ENCODE results near the gene UBXN6. TPM values are rescaled to one million over a fixed set of nuclear protein-coding genes. Genes with fewer than 3 reads are reported as not detected.

Gene UBXN6
- 49.5 and 51.0 TPM in 2 replicates for total RNA-seq

GRCh38 chr19:4457654-4458395 is at the start of gene UBXN6:
UBXN6 (minus strand) TSS chr19:4457794; CDS start chr19:4457697, 97 bp downstream.
- Mint-ChIP-seq H3K36me3 (ENCODE audit: low read depth) (no peaks in the 10 kb centered on the region), H3K4me1 (ENCODE audit: low read depth) (peaks cover 11% of the 10 kb centered on the region), H3K9me3 (no peaks in the 10 kb centered on the region), H3K27me3 (ENCODE audit: insufficient read depth) (peaks cover 2% of the 10 kb centered on the region), H3K4me3 (peak within 1 kb of the TSS; percentile 92), H3K27ac (peak within 1 kb of the TSS; percentile 94)
- peak; percentile 98 for DNase-seq (ENCODE audit: low spot score)
- intact Hi-C loops (cut with micrococcal nuclease): loop anchor here (1.0 to 2.0 kb wide), 5 partner anchors 13 to 211 kb away; partner anchors contain the start of genes CHAF1A, MPND and YJU2

GRCh38 chr19:4507150-4507452 is 49.5 kb upstream of the UBXN6 start:
- intact Hi-C loops (cut with micrococcal nuclease): no loop called here
- Mint-ChIP-seq H3K36me3 (ENCODE audit: low read depth) (peaks cover 3% of the 10 kb centered on the region), H3K9me3 (no peaks in the 10 kb centered on the region), H3K27me3 (ENCODE audit: insufficient read depth) (no peaks in the 10 kb centered on the region), H3K4me1 (ENCODE audit: low read depth) (peaks cover 9% of the 10 kb centered on the region), H3K4me3 (no peak overlapping the region), H3K27ac (no peak overlapping the region)
- DNase-seq (ENCODE audit: low spot score): no peak

GRCh38 chr19:4506449-4507149 is 49.0 kb upstream of the UBXN6 start:
- Mint-ChIP-seq H3K36me3 (ENCODE audit: low read depth) (peaks cover 3% of the 10 kb centered on the region), H3K4me3 (no peak overlapping the region), H3K27me3 (ENCODE audit: insufficient read depth) (no peaks in the 10 kb centered on the region), H3K9me3 (no peaks in the 10 kb centered on the region), H3K27ac (peak overlapping the region; percentile 59), H3K4me1 (ENCODE audit: low read depth) (peaks cover 9% of the 10 kb centered on the region)
- intact Hi-C loops (cut with micrococcal nuclease): no loop called here
- no peak for DNase-seq (ENCODE audit: low spot score)

GRCh38 chr19:4505570-4506448 is 48.2 kb upstream of the UBXN6 start:
- Mint-ChIP-seq H3K4me1 (ENCODE audit: low read depth) (peaks cover 9% of the 10 kb centered on the region), H3K36me3 (ENCODE audit: low read depth) (peaks cover 3% of the 10 kb centered on the region), H3K27me3 (ENCODE audit: insufficient read depth) (no peaks in the 10 kb centered on the region), H3K4me3 (no peak overlapping the region), H3K9me3 (no peaks in the 10 kb centered on the region), H3K27ac (peak overlapping the region; percentile 59)
- no peak for DNase-seq (ENCODE audit: low spot score)
- intact Hi-C loops (cut with micrococcal nuclease): no loop called here

GRCh38 chr19:4504891-4505569 is 47.4 kb upstream of the UBXN6 start:
- Mint-ChIP-seq H3K36me3 (ENCODE audit: low read depth) (peaks cover 3% of the 10 kb centered on the region), H3K27ac (no peak overlapping the region), H3K4me3 (no peak overlapping the region), H3K27me3 (ENCODE audit: insufficient read depth) (no peaks in the 10 kb centered on the region), H3K9me3 (no peaks in the 10 kb centered on the region), H3K4me1 (ENCODE audit: low read depth) (peaks cover 9% of the 10 kb centered on the region)
- intact Hi-C loops (cut with micrococcal nuclease): no loop called here
- no peak for DNase-seq (ENCODE audit: low spot score)

- no peak overlapping the region for H3K27ac Mint-ChIP-seq
- H3K36me3 Mint-ChIP-seq (ENCODE audit: low read depth): peaks cover 3% of the 10 kb centered on the region
- no peak overlapping the region for H3K4me3 Mint-ChIP-seq
- H3K9me3 Mint-ChIP-seq: no peaks in the 10 kb centered on the region
- H3K4me1 Mint-ChIP-seq (ENCODE audit: low read depth): peaks cover 9% of the 10 kb centered on the region
- DNase-seq (ENCODE audit: low spot score): no peak
- intact Hi-C loops (cut with micrococcal nuclease): no loop called here
- no peaks in the 10 kb centered on the region for H3K27me3 Mint-ChIP-seq (ENCODE audit: insufficient read depth)
Observed at GRCh38 chr19:4504297-4504701, 46.7 kb upstream of the UBXN6 start.

- Mint-ChIP-seq H3K4me3 (no peak overlapping the region), H3K36me3 (ENCODE audit: low read depth) (peaks cover 3% of the 10 kb centered on the region), H3K27ac (no peak overlapping the region), H3K9me3 (no peaks in the 10 kb centered on the region), H3K4me1 (ENCODE audit: low read depth) (peaks cover 9% of the 10 kb centered on the region), H3K27me3 (ENCODE audit: insufficient read depth) (no peaks in the 10 kb centered on the region)
- intact Hi-C loops (cut with micrococcal nuclease): no loop called here
- no peak for DNase-seq (ENCODE audit: low spot score)
Observed at GRCh38 chr19:4503825-4504170, 46.2 kb upstream of the UBXN6 start.

GRCh38 chr19:4503132-4503824 is 45.7 kb upstream of the UBXN6 start:
- Mint-ChIP-seq H3K27me3 (ENCODE audit: insufficient read depth) (no peaks in the 10 kb centered on the region), H3K4me3 (no peak overlapping the region), H3K36me3 (ENCODE audit: low read depth) (peaks cover 3% of the 10 kb centered on the region), H3K27ac (no peak overlapping the region), H3K4me1 (ENCODE audit: low read depth) (peaks cover 9% of the 10 kb centered on the region), H3K9me3 (no peaks in the 10 kb centered on the region)
- intact Hi-C loops (cut with micrococcal nuclease): no loop called here
- no peak for DNase-seq (ENCODE audit: low spot score)

- peaks cover 3% of the 10 kb centered on the region for H3K36me3 Mint-ChIP-seq (ENCODE audit: low read depth)
- H3K9me3 Mint-ChIP-seq: no peaks in the 10 kb centered on the region
- no peak overlapping the region for H3K4me3 Mint-ChIP-seq
- peaks cover 9% of the 10 kb centered on the region for H3K4me1 Mint-ChIP-seq (ENCODE audit: low read depth)
- H3K27ac Mint-ChIP-seq: no peak overlapping the region
- DNase-seq (ENCODE audit: low spot score): no peak
- no peaks in the 10 kb centered on the region for H3K27me3 Mint-ChIP-seq (ENCODE audit: insufficient read depth)
- intact Hi-C loops (cut with micrococcal nuclease): no loop called here
Observed at GRCh38 chr19:4502282-4503131, 44.9 kb upstream of the UBXN6 start.

GRCh38 chr19:4501691-4502090 is 44.1 kb upstream of the UBXN6 start:
- no peak overlapping the region for H3K4me3 Mint-ChIP-seq
- DNase-seq (ENCODE audit: low spot score): no peak
- H3K9me3 Mint-ChIP-seq: no peaks in the 10 kb centered on the region
- no peaks in the 10 kb centered on the region for H3K27me3 Mint-ChIP-seq (ENCODE audit: insufficient read depth)
- peaks cover 3% of the 10 kb centered on the region for H3K36me3 Mint-ChIP-seq (ENCODE audit: low read depth)
- intact Hi-C loops (cut with micrococcal nuclease): no loop called here
- peaks cover 7% of the 10 kb centered on the region for H3K4me1 Mint-ChIP-seq (ENCODE audit: low read depth)
- H3K27ac Mint-ChIP-seq: no peak overlapping the region

GRCh38 chr19:4500841-4501591 is 43.4 kb upstream of the UBXN6 start:
- peaks cover under 1% of the 10 kb centered on the region for H3K4me1 Mint-ChIP-seq (ENCODE audit: low read depth)
- no peaks in the 10 kb centered on the region for H3K36me3 Mint-ChIP-seq (ENCODE audit: low read depth)
- H3K9me3 Mint-ChIP-seq: no peaks in the 10 kb centered on the region
- no peaks in the 10 kb centered on the region for H3K27me3 Mint-ChIP-seq (ENCODE audit: insufficient read depth)
- H3K27ac Mint-ChIP-seq: no peak overlapping the region
- DNase-seq (ENCODE audit: low spot score): no peak
- intact Hi-C loops (cut with micrococcal nuclease): no loop called here
- H3K4me3 Mint-ChIP-seq: no peak overlapping the region
